ENCODE results near the gene NNAT.
A peak's percentile ranks its signal among the peaks of the same experiment; 100 is the strongest.
"Not testable (repeated sequence)": the region's sequence is repeated elsewhere in the genome, so short reads cannot be mapped to it uniquely, and the experiment has no call there.

The NNAT gene

DNA sequence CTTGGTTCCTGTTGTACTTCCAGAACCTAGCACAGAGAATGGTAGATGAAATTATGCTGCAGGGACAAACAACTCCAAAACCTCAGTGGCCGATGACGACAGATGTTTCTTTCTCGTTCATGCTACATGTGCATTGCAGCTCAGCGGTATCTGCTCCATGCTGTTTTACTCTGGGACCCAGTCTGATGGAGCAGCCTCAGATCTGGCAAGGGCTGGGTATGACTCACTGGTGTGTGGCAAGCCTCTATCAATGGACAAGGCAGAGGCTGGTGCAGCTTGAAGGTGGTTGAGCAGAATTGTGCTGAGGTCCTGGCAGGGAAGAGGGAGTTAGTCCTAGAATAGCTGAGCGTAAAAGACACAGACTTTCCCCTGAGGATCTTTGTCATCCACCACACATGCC is 17.0 kb downstream of the NNAT start:
- no peak for DNase-seq

DNA sequence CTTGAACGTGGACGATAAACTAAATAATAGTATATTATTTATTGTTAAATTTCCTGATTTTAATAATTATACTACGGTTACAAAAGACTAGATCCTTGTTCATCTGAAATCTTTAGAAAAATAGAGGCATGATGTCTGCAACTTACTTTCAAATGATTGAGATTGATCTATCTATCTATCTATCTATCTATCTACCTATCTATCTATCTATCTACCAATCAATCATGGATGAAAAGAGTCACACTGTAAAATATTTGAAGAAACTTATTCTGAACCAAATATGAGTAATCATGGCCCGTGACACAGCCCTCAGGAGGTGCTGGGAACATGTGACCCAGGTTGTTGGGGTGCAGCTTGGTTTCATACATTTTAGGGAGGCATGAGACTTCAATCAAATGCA is 18.4 kb downstream of the NNAT start:
- DNase-seq, result no peak

DNA sequence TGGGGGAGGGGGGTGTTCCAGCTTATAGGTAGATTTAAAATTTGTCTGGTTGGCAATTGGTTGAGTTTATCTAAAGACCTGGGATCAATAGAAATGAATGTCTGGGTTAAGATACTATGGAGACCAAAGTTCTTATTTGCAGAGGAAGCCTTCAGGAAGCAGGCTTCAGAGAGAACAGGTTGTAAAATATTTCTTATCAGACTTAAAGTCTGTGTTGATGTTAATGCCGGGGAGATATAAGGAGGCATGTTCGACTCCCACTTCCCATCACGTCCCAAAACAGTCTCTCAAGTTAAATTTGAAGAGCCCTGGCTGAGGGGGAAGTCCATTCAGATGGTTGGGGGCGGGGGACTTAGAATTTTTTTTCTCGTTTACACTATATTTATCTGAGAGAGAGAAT is 19.0 kb downstream of the NNAT start:
- no peak for DNase-seq

DNA sequence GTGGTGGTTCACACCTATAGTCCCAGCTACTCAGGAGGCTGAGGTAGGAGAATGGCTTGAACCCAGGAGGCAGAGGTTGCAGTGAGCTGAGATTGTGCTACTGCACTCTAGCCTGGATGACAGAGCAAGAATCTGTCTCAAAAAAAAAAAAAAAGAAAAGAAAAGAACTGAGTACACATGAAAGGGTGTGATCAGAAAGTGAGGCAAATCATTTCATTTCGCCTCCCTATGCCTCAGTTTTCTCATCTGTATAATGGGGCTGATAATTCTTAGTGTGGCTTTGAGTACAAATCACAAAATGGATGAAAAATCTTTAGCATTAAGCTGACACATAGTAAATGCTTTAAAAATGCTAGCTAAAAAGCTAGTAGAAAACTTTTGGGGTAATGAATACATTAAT is 19.8 kb downstream of the NNAT start:
- DNase-seq, result not testable (repeated sequence)

DNA sequence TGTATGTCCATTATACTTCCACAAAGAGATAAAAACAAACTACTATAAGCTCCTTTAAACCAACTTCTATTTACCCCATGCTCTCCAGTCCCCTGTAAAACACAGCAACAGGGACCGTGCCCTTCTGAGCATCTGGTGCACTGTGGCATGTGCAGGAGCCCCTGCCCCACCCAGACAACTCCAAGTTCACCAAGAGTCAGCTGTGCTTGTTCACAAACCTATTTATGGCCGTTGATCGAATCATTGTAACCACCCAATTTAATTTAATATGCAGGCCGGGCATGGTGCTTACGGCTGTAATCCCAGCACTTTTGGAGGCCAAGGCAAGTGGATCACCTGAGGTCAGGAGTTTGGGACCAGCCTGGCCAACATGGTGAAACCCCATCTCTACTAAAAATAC is 20.3 kb downstream of the NNAT start:
- DNase-seq, result no peak

DNA sequence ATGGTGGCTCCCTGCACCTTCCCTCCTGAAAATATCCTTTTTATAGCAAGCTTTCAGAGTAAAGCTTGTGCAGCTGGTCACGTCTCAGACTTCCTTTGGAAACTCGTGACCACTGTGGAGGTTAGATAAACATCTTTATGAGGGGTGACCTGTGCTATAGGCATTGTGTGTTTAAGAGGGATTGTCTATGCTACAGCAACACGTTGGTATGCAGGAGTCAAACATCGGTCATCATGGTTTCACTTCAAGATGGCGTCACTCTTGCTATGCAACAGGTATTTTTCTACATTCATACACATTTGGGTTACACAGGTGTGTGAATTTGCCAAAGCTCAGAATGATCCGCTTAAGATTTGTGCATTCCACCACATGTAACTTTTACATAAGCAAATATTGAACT is 21.2 kb downstream of the NNAT start:
- peak; percentile 12 for DNase-seq

DNA sequence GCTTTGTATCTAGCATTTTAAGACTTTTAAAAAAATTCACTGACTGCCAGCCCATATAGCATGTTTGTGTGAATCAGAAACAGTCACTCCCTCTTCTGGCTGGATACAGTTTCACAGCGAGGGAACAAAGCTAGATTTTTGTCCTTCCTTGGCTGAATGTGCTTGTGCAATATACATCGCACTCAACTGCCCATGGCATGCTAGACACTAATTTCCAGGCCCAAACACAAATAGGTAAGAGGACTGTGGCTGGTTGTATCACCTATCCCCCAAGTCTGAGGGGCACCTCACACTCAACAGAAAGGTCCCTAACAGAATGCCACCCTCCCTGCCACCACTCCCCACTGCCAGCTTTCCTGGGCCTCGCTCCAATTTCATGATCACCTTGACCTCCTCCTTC is 22.8 kb downstream of the NNAT start:
- no peak for DNase-seq

DNA sequence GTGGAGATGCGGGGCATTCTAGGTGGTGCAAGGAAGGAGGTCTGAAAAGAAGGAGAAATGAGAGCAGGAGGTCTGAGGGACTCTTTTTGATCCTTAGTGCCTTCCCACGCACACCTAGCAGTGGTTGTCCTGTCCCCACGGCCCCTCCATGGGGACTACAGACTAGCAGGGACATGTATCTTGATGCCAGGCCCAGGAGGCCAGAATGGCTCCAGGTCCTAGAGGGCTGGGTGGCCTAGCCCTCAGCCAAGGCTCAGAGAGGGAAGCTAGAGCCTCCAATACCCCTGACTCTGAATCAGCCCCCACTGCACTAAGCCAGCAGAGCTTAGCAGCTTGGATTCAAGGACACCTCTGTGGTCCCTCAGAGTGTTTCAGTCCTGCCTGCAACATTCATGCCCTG is 23.3 kb downstream of the NNAT start:
- DNase-seq, result no peak

DNA sequence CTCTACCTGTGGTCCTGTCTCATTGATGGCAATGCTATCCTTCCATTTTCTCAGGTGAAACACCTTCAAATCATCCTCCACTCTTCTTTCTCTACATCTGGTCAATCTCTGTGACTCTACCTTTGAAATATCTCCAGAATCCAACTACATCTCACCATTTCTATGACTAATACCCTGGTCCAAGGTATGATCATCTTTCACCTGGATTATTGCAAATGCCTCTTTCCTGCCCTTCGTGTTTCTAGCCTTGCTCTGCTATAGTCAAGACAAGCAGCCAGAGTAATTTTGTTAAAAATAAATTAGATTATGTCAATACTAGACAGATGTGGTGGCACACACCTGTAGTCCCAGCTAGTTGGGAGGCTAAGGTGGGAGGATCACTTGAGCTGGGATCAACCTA is 24.5 kb downstream of the NNAT start:
- no peak for DNase-seq

DNA sequence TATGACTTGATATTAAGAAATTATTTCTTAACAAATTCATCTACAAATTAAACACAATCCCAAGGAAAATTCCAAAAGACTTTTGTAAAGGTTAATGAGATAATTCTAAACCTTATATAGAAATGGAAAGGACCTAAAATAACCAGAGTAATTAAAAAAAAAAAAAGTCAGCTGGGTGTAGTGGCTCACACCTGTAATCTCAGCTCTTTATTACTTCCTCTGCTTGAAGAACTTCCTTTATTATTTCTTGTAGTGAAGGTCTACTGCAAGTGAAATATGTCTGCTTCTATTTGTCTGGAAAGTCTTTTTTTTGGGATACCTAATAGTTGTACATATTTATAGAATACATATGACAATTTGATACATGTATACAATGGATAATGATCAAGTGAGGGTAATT is 26.9 kb downstream of the NNAT start:
- DNase-seq, result no peak

DNA sequence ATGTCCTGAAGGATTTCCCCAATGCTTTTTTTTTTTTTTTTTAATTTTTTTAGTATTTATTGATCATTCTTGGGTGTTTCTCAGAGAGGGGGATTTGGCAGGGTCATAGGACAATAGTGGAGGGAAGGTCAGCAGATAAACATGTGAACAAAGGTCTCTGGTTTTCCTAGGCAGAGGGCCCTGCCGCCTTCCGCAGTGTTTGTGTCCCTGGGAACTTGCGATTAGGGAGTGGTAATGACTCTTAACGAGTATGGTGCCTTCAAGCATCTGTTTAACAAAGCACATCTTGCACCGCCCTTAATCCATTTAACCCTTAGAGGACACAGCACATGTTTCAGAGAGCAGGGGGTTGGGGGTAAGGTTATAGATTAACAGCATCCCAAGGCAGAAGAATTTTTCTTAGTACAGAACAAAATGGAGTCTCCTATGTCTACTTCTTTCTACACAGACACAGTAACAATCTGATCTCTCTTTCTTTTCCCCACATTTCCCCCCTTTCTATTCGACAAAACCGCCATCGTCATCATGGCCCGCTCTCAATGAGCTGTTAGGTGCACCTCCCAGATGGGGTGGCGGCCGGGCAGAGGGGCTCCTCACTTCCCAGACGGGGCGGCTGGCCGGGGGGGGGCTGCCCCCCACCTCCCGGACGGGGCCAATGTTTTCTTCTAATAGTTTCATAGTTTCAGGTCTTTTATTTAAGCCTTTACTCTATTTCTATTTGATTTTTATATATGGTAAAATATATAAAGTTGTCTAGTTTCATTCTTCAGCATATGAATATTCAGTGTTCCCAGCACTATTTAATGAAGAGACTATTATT is 29.3 kb downstream of the NNAT start:
- not testable (repeated sequence) for DNase-seq

DNA sequence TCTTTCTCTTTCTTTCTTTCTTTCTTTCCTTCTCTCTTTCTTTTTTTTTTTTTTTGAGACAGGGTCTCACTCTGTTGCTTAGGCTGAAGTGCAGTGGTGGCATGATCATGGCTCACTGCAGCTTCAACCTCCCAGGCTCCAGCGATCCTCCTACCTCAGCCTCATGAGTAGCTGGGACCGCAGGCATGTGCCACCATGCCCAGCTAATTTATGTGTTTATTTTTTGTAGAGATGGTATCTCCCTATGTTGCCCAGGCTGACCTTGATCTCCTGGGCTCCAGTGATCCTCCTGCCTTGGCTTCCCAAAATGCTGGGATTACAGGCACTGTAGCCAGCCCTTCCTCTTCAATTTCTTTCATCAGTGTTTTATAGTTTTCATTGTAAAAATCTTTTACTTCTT is 30.6 kb downstream of the NNAT start:
- not testable (repeated sequence) for DNase-seq

DNA sequence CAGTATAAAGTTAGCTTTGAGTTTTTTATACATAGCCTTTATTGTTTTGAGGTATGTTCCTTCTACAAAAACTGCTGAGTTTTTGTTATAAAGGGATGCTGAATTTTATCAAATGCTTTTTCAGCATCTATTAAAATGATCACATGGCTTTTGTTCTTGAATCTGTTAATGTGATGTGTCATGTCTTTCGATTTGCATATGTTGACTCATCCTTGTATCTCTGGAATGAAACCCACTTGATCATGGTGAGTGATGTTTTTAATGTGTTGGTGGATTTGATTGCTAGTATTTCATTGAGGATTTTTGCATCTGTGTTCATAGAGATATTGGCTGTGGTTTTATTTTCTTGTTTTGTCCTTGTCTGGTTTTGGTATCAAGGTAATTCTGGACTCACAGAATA is 31.4 kb downstream of the NNAT start:
- no peak for DNase-seq

DNA sequence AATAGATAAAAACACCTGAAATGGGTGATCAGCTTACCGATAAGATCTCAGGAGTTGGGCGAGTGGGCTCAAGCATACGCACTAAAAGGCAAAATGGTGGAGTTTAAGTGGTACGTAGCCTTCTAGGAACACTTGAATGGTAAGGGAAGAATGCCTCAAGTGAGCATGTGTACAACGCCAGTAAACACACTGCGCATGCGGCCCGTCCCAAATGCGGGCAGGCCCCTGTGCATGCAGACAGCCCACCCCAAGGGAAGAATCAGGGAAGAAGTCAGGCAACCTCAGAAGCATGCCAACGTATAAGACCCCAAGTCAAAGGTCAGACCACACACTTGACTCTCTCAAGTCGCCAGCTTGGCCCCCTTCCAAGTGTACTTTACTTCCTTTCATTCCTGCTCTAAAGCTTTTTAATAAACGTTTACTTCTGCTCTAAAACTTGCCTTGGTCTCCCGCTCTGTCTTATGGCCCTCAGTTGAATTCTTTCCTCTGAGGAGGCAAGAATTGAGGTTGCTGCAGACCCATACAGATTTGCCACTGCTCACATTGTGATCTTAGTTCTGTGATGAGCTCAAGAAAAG is 33.8 kb downstream of the NNAT start:
- not testable (repeated sequence) for DNase-seq

DNA sequence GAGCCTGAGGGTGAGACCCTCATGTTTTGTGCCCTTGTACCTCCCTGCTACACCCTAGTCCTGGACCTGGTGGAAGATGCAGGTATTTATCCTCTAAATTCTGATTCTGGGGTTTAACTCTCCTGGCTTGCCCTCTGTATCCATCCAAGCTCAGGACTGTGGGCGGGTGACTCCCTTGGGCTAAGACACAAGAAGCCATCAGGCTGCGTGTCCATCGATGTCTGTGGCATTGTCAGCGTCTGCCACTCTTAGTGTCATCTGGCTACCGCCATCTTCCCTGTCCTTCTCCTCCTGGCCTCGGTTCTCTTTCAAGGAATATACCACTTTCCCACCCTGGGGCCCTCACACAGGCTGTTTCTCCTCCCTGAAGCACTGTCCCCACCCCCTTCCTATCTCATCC is 35.5 kb downstream of the NNAT start:
- no peak for DNase-seq

DNA sequence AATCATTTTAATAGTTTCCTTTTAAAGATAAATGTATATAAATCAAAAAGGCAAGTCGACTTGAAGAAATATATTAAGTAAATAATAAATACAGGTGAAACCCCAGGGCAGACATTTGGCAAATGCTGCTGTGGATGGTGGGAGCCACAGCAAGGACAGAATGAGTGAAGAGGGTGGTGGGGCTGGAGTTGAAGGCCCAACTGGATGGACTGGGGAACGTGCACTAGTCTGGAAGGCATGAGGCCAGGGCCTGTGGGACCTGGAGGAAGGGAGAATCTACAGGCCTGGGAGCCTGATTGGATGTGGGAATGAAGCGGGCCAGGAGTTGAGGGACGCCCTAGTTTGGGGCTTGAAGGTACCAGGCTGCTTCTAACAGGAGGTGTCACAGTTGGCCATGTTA is 37.3 kb downstream of the NNAT start:
- DNase-seq, result no peak

DNA sequence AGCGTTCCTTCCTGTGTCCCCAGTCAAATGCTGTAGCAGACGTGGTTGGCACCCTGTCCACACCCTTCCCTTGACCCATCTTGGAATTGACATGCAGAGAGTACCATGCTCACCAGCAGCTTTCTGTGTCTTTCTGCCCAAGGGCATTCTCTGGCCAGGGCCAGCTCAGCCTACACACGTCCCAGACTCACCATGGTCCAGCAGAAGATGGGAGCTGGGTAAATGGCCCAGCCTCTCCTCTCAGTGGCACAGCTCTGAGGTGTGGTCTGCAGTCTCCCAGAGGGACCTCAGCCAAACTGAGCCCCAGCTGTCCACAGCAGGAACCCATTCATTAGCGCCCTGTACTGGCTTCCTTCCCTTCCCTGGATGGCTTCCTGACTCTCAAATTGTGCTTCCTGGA is 37.7 kb downstream of the NNAT start:
- DNase-seq, result no peak

DNA sequence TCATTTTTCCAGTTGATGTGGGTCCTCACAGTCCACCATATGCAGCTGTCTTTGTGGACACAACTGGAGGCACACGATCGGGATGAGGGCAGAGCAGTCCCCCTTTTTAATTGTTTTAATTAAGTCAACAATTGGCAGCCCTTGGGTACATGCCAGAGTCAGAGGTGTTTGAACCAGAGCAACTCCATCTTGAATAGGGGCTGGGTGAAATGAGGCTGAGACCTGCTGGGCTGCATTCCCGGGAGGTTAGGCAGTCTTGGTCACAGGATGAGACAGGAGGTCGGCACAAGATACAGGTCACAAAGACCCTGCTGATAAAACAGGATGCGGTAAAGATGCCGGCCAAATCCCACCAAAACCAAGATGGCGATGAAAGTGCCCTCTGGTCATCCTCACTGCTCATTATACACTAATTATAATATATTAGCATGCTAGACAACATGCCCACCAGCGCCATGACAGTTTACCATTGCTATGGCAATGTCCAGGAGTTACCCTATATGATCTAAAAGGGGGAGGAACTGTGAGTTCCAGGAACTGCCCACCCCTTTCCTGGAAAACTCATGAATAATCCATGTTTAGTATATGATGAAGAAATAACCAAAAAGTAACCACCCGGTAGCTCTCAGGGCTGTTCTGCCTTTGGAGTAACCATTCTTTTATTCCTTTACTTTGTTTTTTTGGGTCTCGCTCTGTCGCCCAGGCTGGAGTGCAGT is 38.4 kb downstream of the NNAT start:
- DNase-seq, result no peak

DNA sequence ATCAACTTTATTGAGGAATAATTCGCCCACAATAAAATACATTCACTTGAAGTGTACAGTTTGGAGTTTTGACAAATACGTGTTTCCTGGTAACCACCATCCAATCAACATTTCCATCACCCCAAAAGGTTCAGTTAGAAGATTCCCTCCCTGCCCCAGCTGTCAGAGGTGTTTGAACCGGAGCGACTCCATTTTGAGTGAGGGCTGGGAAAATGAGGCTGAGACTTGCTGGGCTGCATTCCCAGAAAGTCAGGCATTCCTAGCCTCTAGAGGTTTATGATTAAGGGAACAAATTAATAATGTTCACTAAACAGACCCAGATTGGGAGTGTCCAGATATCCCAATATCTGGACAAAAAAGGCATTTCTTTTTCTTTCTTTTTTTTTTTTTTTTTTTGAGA is 39.6 kb downstream of the NNAT start:
- DNase-seq, result no peak

DNA sequence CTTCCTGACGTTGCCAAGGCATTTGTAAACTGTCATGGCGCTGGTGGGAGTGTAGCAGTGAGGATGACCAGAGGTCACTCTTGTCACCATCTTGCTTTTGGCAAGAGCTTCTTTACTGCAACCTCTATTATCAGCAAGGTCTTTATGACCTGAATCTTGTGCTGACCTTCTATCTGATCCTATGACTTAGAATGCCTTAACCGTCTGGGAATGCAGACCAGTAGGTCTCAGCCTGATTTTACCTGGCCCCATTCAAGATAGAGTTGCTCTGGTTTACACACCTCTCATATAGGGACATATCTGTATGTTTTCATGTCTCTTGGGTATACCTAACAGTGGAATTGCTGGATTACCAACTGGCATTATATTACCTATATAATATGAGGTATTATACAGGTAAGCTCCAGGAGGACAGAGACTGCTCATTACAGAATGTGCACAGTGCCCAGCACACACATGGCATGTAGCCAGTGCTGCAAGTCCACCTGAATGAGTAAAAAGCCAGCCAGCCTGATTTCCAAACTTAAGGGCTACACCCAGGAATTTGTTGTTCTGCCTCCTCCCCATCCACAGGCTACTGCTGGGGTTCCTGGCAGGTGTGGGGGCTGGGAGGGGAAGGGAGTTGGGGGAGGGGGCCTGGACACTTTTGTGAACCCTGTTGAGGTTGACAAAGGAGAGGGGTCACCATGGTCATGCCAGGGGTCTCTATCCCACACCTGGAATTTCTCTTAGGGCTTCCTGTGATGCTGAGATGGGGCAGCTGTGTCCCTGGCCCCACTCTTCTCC is 41.8 kb downstream of the NNAT start:
- no peak for DNase-seq

DNA sequence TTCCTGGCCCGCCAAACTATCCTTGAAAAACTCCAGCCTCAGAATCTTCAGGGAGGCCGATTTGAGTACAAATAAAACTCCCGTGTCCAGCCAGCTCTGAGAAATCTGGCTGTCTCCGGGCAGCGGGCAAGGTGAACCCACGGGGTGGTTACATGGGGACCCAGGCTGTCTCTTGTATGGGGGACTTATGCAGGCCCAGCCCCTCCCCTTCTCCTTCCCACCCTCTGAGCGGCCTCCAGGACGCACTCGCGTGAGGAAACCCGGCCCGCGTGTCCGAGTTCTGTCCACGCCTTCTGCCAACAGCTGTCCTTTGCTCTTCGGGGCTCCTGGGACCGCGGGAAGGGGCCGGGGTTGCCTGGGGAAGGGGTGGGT is 43.0 kb downstream of the NNAT start:
- no peak for DNase-seq

DNA sequence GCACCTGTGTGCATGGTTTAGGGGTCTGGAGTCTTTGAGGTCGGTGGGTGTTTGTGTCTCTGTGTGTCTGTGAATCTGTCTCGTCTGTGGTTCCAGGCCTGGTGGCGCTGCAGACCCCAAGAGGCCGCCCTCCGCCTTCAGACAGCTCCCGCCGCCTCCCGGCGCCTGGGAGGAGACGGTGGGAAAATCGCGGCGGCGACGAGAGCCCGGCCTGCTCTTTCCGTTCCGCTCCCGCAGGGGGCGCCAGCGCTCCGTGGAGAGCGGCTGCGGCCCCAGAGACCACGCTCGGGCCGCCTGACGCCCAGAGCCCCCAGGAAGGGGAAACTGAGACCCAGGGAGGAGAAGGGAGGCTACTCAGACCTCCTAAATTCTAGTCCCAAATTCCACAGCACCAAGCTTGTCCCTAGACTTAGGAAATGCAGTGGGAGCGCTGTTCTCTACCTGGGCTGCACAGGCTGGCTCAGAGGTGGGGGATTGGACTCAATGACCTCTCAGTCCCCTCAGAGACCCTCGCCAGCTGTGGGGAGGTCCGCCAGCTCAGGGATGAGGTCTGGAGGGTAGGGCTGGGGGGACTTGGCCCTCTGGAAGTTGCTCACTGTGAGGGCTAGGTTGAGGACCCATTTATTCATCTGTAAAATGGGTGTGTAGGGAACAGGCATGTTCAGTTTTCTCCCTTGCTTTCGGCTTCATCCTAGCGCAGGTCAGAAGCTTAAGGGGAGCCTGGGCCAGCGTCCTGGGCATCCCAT is 43.5 kb downstream of the NNAT start:
- peak; percentile 77 for DNase-seq
